NCI-H2227 treated with DMSO at 0.1 percent for 48 hours (cell line): Measurements from ENCODE around the gene POLR3F.
A peak's percentile ranks its signal among the peaks of the same experiment; 100 is the strongest.
"Not testable (repeated sequence)": the region's sequence is repeated elsewhere in the genome, so short reads cannot be mapped to it uniquely, and the experiment has no call there.

Experiments used
- DNase-seq: peaks from one replicate; lab custom pipeline; 2025; lab: John Stamatoyannopoulos, UW

Gene POLR3F

GRCh38 chr20:18504479-18505060 lies 37.4 kb downstream of the POLR3F start:
- no peak for DNase-seq

DNA sequence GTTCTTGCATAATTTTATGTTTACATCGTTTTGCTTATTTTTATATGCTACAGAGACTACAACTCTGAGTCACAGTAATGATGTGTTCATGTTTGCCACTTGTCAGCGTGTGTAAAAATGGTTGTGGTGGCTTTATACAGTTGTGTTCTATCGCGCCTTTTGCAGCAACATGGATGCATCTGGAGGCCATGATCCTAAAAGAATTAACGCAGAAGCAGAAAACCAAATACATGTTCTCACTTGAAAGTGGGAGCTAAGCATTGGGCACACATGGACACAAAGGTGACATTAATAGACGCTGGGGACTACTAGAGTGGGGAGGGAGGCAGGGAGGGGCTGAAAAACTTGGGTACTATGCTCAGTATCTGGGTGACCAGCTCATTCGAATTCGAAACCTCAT lies 39.6 kb downstream of the POLR3F start:
- DNase-seq: peak; percentile 62

GRCh38 chr20:18507218-18508191 lies 40.3 kb downstream of the POLR3F start, which contains the start of gene SEC23B:
SEC23B (plus strand) TSS chr20:18507940; CDS start chr20:18510836, 2,896 bp downstream.
- peak; percentile 99 for DNase-seq

GRCh38 chr20:18511571-18511970 lies 44.4 kb downstream of the POLR3F start:
- no peak for DNase-seq

GRCh38 chr20:18513208-18513607 lies 46.0 kb downstream of the POLR3F start:
- no peak for DNase-seq

DNA sequence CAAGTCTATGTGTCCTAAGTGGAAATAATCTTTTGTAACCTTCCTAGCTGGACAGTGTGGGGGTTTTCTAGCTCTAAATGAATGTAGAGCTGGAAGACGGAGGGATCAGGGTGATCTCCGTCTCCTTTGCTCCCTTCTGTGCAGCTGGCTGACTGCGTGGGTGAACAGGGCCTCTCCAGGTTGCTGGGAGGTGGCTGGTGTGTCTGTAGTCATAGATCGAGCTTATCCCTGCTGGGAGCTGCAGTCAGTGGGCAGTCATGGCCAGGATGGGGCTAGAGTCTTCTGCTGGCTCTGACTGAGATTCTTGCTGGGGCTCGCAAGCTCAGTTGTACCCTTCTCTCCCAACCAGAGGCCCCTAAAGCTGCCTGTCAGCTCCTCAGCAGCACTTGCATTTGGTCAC lies 46.9 kb downstream of the POLR3F start:
- no peak for DNase-seq

DNA sequence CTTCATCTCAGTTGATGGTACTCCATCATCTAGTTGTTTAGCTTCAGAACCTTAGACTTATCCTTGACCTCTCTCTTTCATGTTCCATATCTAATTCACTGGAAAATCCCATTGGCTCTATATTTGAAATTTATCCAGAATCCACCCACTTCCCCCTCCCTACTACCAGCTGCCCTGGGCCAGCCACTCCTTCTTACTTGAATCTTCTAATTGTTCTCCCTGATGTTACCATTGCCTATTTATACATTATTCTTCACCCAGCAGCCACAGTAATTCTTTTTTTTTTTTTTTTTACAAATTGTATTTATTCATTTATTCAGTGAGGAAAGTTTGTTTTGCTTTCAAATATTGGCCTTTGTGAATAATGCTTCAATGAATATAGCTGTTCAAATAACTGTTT lies 48.8 kb downstream of the POLR3F start:
- no peak for DNase-seq

DNA sequence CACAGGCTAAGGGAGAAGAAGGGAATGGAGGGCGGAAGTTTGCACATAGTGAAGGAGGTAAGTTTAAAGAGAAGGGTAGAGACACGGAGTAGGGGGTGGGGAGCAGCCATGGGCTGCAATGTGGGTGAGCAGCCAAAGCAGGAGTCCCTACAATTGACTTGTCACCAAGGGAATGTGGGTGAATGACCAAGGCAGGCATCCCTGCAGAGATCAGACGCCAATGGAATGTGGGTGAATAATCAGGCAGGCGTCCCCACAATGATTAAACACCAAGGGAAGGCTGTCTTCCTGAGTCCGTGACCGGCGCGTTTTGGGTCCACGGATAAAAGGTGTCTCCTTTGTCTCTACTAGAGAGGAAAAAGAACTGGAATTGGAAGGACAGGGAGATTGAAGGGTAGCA lies 54.9 kb downstream of the POLR3F start:
- not testable (repeated sequence) for DNase-seq

- no peak for DNase-seq
Observed at GRCh38 chr20:18523066-18523465, 55.9 kb downstream of the POLR3F start.

DNA sequence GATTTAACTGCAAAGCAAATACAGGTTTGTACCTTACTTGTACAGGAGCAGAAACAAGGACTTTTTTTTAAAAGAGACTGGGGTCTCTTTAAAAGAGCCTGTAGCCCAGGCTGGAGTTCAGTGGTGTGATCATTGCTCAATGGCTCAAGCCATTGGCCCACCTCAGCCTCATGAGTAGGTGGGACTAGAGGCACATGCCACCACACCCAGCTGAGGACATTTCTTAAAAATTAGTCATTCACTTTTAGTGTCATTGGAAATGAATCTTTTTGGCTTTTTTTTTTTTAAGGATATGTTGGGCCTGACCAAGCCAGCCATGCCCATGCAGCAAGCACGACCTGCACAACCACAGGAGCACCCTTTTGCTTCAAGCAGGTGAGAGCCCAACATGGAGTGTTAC lies 57.5 kb downstream of the POLR3F start:
- no peak for DNase-seq

GRCh38 chr20:18526761-18527160 lies 59.6 kb downstream of the POLR3F start:
- not testable (repeated sequence) for DNase-seq

DNA sequence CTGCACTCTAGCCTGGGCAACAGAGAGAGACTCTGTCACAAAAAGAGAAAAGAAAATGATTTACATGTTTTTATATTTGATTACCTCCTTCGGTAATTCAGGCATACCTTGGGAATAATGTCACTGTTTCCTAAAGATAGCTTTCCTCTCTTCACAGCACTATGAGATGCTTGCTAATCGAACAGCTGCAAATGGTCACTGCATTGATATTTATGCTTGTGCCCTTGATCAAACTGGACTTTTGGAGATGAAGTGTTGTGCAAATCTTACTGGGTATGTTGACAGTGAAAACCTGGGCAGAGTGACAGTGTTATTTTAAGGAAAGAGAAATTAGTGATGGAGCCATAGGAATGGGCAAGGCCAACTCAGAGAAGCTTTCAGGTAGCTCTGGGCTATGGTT lies 60.1 kb downstream of the POLR3F start:
- DNase-seq: no peak

- no peak for DNase-seq
Observed at GRCh38 chr20:18527836-18528235, 60.6 kb downstream of the POLR3F start.

DNA sequence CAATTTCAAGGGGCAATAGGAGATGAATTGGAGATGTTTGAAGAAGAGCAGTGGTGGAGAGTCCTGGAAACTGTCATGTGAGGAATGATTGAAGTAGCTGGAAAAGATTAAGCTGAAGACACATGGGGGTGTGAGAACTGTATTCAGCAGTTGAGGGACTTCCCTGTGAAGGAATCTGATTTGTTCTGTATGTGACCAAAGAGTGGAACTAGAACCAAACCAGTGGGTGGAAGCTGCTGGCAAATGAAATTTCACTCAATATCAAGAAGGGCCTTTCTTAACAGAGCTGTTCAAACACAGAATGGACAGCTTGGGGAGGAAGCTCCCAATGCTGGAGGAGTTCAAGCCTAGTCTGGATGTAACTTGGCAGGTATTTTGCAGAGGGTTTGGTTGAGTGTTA lies 61.9 kb downstream of the POLR3F start:
- no peak for DNase-seq

DNA sequence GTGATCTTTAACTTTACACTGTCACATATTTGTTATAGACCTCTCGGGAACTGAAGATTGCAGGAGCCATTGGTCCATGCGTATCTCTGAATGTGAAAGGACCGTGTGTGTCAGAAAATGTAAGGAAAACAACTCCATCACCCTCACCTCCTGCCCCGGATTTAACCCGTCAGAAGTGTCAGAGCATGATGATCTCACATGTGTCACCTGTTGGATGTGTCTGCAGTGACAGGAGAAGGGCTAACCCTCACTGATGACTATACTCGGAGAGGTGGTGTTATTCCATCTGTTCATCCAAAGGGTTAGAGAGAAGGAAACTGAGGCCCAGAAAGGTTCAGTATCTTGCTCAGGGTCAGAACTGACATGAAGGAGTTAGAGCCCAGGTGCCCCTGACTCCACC lies 65.4 kb downstream of the POLR3F start:
- no peak for DNase-seq

GRCh38 chr20:18533491-18533890 lies 66.3 kb downstream of the POLR3F start:
- DNase-seq: no peak

- no peak for DNase-seq
Observed at GRCh38 chr20:18533978-18534644, 66.9 kb downstream of the POLR3F start.
